Measurements from ENCODE around the gene CHRNA3.

DNA sequence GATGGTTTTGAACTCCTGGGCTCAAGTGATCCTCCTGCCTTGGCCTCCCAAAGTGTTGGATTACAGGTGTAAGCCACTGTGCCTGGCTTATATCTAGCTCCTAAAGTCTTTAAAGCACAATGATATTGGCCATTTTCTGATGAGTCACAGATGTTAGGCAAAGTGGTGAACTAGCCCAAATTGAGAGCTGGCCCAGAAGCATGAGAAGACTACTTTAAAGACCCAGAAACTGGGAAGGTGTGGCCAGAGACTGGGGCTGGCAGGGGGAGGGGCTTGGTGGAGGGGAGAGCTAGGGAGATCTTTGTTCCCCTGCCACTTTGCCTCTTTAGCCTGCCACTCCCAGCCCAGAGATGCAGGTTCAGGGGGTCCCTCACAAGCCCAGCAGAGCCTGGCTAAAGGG is 21.6 kb downstream of the CHRNA3 start:
- TF ChIP-seq CTCF (IDR thresholded peaks at IDR 0.05; ENCODE audit: insufficient read depth, low read length, poor library complexity, severe bottlenecking) (no peak), EZH2phosphoT487 (conservative IDR thresholded peaks at IDR 0.05; ENCODE audit: low read length) (no peak)
